ENCODE data around the gene ZNF638. TPM values are rescaled to one million over a fixed set of nuclear protein-coding genes. Genes with fewer than 3 reads are reported as not detected.
"Not testable (repeated sequence)": the region's sequence is repeated elsewhere in the genome, so short reads cannot be mapped to it uniquely, and the experiment has no call there.

Gene ZNF638
- total RNA-seq, 2 donors from 2014 or later = 73.2 to 76.9 TPM

- Histone ChIP-seq H3K4me3 (no peak overlapping the region), H3K9me3 (no peaks in the 10 kb centered on the region), H3K27me3 (no peaks in the 10 kb centered on the region), H3K4me1 (no peaks in the 10 kb centered on the region), H3K27ac (no peak overlapping the region), H3K36me3 (peaks cover 3% of the 10 kb centered on the region), H3K9ac (ENCODE audit: low read depth in 2 of 2, low read length in 2 of 2) (no peak overlapping the region)
- no peak for DNase-seq
- no peak for TF ChIP-seq CTCF (IDR thresholded peaks at IDR 0.05)
- intact Hi-C loops (cut with DNase I) = no loop called here
Measured at GRCh38 chr2:71426721-71427120, 95.1 kb downstream of the ZNF638 start.

DNA sequence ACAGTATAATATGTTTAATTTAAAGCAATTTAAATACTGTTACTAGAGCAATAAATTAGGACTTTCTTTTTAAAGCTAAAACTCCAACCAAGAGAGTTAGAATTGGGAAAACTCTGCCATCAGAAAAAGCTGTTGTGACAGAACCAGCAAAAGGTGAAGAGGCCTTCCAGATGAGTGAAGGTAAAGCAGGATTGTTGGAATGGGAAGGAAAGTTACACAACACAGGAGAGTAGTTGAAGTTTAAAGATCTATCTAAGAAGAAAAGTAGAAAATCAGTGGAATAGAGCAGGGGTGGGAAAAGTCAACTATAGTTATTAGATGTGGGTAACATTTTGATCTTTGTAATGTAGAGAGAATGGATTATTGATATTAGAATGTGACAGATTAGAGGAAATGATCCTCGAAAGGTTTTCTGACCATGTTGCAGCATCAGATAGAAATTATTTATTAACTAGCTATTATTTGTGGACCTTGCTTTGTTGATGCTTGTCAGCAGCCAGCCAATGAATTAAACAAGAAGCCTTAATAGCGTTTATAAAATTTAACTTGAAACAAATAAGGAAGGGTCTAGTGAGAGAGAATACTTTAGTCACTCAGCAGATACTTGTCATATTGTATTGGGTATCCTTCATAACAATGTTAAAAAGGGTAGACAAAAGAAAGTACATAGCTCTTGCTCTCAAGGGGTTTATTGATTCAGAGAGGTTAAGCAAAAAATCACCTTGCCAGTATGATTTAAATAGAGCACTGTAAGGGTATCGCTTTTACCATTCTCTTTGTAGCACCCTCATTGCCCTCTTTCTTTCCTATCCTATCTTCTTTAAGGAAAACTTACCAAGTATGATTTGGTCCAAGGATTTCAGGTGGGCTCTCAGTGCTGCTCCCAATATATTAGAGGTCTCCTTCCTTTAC lies 97.1 kb downstream of the ZNF638 start:
- Histone ChIP-seq H3K9me3 (no peaks in the 10 kb centered on the region), H3K9ac (ENCODE audit: low read depth in 2 of 2, low read length in 2 of 2) (no peak overlapping the region), H3K27me3 (no peaks in the 10 kb centered on the region), H3K4me1 (no peaks in the 10 kb centered on the region), H3K4me3 (no peak overlapping the region), H3K27ac (no peak overlapping the region), H3K36me3 (peaks cover 9% of the 10 kb centered on the region)
- DNase-seq = no peak
- TF ChIP-seq CTCF (IDR thresholded peaks at IDR 0.05) = no peak
- intact Hi-C loops (cut with DNase I) = no loop called here

- intact Hi-C loops (cut with DNase I); H3K36me3 ChIP-seq; H3K9me3 ChIP-seq: not testable (repeated sequence)
Measured at GRCh38 chr2:71445142-71445541, 113.6 kb downstream of the ZNF638 start.

GRCh38 chr2:71446505-71446904 lies 114.9 kb downstream of the ZNF638 start:
- intact Hi-C loops (cut with DNase I) = no loop called here
- H3K27me3 ChIP-seq = no peaks in the 10 kb centered on the region
- TF ChIP-seq CTCF (IDR thresholded peaks at IDR 0.05) = no peak
- no peak overlapping the region for H3K9ac ChIP-seq (ENCODE audit: low read depth in 2 of 2, low read length in 2 of 2)
- no peaks in the 10 kb centered on the region for H3K36me3 ChIP-seq
- H3K4me1 ChIP-seq = no peaks in the 10 kb centered on the region
- H3K27ac ChIP-seq = no peak overlapping the region
- H3K9me3 ChIP-seq = no peaks in the 10 kb centered on the region
- no peak for DNase-seq
- H3K4me3 ChIP-seq = no peak overlapping the region

More at GRCh38 chr2:71445142-71445541, 113.6 kb downstream of the ZNF638 start:
- not testable (repeated sequence) for H3K9ac ChIP-seq (ENCODE audit: low read depth in 2 of 2, low read length in 2 of 2); H3K27me3 ChIP-seq; H3K4me1 ChIP-seq; H3K4me3 ChIP-seq; H3K27ac ChIP-seq; DNase-seq

- no peak for DNase-seq
- H3K9me3 ChIP-seq = no peaks in the 10 kb centered on the region
- no peak overlapping the region for H3K4me3 ChIP-seq
- intact Hi-C loops (cut with DNase I) = no loop called here
- H3K27ac ChIP-seq = no peak overlapping the region
- H3K27me3 ChIP-seq = peaks cover 8% of the 10 kb centered on the region
- TF ChIP-seq CTCF (IDR thresholded peaks at IDR 0.05) = no peak
- H3K36me3 ChIP-seq = no peaks in the 10 kb centered on the region
- H3K4me1 ChIP-seq = peaks cover 4% of the 10 kb centered on the region
- no peak overlapping the region for H3K9ac ChIP-seq (ENCODE audit: low read depth in 2 of 2, low read length in 2 of 2)
Measured at GRCh38 chr2:71449343-71449742, 117.8 kb downstream of the ZNF638 start.

- DNase-seq = no peak
- H3K27me3 ChIP-seq = peaks cover 10% of the 10 kb centered on the region
- no peaks in the 10 kb centered on the region for H3K9me3 ChIP-seq
- no peak overlapping the region for H3K4me3 ChIP-seq
- peaks cover 4% of the 10 kb centered on the region for H3K4me1 ChIP-seq
- H3K9ac ChIP-seq (ENCODE audit: low read depth in 2 of 2, low read length in 2 of 2) = no peak overlapping the region
- intact Hi-C loops (cut with DNase I) = no loop called here
- H3K36me3 ChIP-seq = no peaks in the 10 kb centered on the region
- TF ChIP-seq CTCF (IDR thresholded peaks at IDR 0.05) = no peak
- H3K27ac ChIP-seq = no peak overlapping the region
Measured at GRCh38 chr2:71451705-71452104, 120.1 kb downstream of the ZNF638 start.

Data from colonic mucosa (tissue), 4 donors.